ENCODE data around the gene KCNK5. TPM values are rescaled to one million over a fixed set of nuclear protein-coding genes. Genes with fewer than 3 reads are reported as not detected.
A peak's percentile ranks its signal among the peaks of the same experiment; 100 is the strongest.

KCNK5 gene
- polyA plus RNA-seq, 2 of the 4 experiments (the other 2 are of a cell fraction), result 1.5 to 2.3 TPM

DNA sequence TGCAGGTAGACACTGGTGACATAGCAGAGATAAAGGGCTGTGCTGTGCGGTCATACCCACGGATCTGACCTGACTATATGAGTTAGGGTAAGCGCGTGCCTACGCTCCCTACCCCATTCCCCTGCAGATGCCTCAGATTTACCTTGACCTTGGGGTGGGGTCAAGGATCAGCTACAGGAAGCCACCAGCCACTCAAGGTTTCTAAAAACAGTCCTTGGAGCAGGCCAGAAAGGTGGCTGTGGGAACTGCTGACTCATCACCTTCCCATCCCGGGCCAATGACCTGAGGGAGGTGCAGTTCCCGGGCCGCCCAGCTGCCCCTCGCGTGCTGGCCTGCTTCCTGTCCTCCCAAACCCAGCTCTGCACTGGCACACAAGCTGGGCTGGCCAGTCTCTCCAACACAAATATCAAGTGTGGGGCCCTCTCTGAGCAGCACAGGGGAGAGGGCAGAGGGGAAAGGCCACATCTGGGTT lies 23.0 kb downstream of the KCNK5 start:
- FAIRE-seq, result no peak
- POLR2A ChIA-PET, result no interaction called here

DNA sequence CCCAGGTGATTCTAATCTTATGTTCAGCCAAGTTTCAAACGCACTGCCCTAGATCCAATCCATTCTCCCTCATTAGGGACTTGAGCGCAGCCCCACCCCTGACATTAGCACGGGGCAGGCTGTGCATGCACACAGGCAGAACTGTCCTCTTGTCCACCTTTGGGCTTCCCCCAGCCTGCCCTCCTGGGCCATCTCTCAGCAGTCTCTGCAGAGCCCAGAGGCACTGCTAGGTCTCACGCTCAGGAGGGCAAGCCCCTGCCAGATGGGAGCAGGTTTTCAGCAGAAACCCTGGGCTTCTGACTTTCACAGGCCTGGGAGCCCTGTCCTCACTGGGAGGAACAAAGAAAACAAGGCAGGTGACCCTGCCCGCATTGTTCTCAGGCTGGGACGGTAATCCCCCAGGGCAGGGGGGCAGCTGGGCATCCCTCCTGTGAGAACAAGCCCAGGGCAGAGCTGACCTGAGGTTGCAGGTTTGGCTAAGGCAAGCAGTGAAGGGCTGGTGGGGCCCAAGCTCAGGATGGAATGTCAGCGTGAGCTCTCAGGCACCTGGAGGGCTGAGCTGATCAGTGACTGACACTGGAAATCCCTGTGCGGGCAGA lies 24.5 kb downstream of the KCNK5 start:
- Histone ChIP-seq H3K4me1 (peaks cover 64% of the 10 kb centered on the region), H3K27ac (peak overlapping the region; percentile 67 to 86), H3K4me2 (peak overlapping the region; percentile 69), H3K4me3 (no peak overlapping the region), H3K9me3 (no peaks in the 10 kb centered on the region)
- DNase-seq (ENCODE audit: low read depth in 1 of 2, low spot score in 1 of 2) (no peak), FAIRE-seq (no peak), ATAC-seq (peak in 1 of 2 experiments; percentile 32; a peak in 3 of 6 replicates)
- TF ChIP-seq, protein P1, sequence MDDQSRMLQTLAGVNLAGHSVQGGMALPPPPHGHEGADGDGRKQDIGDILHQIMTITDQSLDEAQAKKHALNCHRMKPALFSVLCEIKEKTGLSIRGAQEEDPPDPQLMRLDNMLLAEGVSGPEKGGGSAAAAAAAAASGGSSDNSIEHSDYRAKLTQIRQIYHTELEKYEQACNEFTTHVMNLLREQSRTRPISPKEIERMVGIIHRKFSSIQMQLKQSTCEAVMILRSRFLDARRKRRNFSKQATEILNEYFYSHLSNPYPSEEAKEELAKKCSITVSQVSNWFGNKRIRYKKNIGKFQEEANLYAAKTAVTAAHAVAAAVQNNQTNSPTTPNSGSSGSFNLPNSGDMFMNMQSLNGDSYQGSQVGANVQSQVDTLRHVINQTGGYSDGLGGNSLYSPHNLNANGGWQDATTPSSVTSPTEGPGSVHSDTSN (IDR thresholded peaks at IDR 0.05), result no peak
- TF ChIP-seq, protein P2, sequence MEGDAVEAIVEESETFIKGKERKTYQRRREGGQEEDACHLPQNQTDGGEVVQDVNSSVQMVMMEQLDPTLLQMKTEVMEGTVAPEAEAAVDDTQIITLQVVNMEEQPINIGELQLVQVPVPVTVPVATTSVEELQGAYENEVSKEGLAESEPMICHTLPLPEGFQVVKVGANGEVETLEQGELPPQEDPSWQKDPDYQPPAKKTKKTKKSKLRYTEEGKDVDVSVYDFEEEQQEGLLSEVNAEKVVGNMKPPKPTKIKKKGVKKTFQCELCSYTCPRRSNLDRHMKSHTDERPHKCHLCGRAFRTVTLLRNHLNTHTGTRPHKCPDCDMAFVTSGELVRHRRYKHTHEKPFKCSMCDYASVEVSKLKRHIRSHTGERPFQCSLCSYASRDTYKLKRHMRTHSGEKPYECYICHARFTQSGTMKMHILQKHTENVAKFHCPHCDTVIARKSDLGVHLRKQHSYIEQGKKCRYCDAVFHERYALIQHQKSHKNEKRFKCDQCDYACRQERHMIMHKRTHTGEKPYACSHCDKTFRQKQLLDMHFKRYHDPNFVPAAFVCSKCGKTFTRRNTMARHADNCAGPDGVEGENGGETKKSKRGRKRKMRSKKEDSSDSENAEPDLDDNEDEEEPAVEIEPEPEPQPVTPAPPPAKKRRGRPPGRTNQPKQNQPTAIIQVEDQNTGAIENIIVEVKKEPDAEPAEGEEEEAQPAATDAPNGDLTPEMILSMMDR (IDR thresholded peaks at IDR 0.05), result no peak
- TF ChIP-seq HOXB5 (CRISPR knock-in tag; IDR thresholded peaks at IDR 0.05), result no peak
- 81% methylated on average over 6 of the region's 8 CpGs for WGBS (ENCODE audit: missing lambda C conversion rate)
- CTCF ChIA-PET, result no interaction called here
- POLR2A ChIA-PET, result no interaction called here

More for the DNA sequence above, 23.0 kb downstream of the KCNK5 start:
- no peaks in the 10 kb centered on the region for H3K9me3 ChIP-seq
- 92% methylated on average over 5 of the region's 10 CpGs for WGBS (ENCODE audit: missing lambda C conversion rate)
- no peak overlapping the region for H3K4me3 ChIP-seq
- no peak overlapping the region for H3K4me2 ChIP-seq
- peak overlapping the region; percentile 8 to 86; a peak in 2 of 6 replicates for H3K27ac ChIP-seq
- TF ChIP-seq MAFK (IDR thresholded peaks at IDR 0.05; ENCODE audit: partially characterized antibody), result peak; percentile 97
- no peak for TF ChIP-seq CHD4 (IDR thresholded peaks at IDR 0.05; ENCODE audit: borderline replicate concordance)
- no peak for ATAC-seq
- peaks cover 76% of the 10 kb centered on the region for H3K4me1 ChIP-seq
- peak in 1 of 2 experiments; percentile 14 for DNase-seq (ENCODE audit: low read depth in 1 of 2, low spot score in 1 of 2)
- CTCF ChIA-PET, result interaction anchor here (1.4 to 1.7 kb wide), 2 partner anchors 97 to 103 kb away, joined by 3 read pairs; no protein-coding TSS in a partner anchor

DNA sequence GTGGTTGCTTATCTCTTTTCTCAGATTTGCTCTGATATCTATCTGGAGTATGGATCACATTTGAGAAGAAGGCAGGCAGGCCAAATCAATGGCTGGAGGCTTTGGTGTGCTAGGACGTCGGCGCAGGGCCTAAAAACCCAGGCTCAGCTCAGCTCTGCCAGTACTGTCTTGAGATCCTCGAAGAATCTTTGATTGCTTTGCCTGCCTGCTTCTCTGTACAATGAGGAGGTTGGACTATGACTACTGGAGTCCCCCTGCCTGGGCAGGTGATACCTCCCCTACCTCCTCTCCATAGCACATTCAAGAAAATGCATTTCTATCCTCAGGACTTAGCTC lies 25.1 kb downstream of the KCNK5 start:
- Histone ChIP-seq H3K4me2 (peak overlapping the region; percentile 69), H3K27ac (peak overlapping the region; percentile 67 to 86), H3K4me1 (peaks cover 58% of the 10 kb centered on the region), H3K9me3 (no peaks in the 10 kb centered on the region), H3K4me3 (no peak overlapping the region)
- 84% methylated on average over 4 of the region's 4 CpGs for WGBS (ENCODE audit: missing lambda C conversion rate)
- CTCF ChIA-PET, result interaction anchor here (0.9 to 1.3 kb wide), 2 partner anchors 36 to 37 kb away, joined by 3 read pairs; no protein-coding TSS in a partner anchor
- TF ChIP-seq HEYL (CRISPR knock-in tag; IDR thresholded peaks at IDR 0.05) (no peak), JUN (IDR thresholded peaks at IDR 0.05) (no peak), GATA3 (IDR thresholded peaks at IDR 0.05; ENCODE audit: borderline replicate concordance) (no peak), BHLHE40 (IDR thresholded peaks at IDR 0.05; ENCODE audit: low read depth, low read length) (no peak), PHF8 (IDR thresholded peaks at IDR 0.05; ENCODE audit: borderline replicate concordance, low read depth) (no peak), EP300 (IDR thresholded peaks at IDR 0.05) (no peak), TP53 (CRISPR knock-in tag; IDR thresholded peaks at IDR 0.05) (no peak), EHMT2 (IDR thresholded peaks at IDR 0.05; ENCODE audit: low read depth) (no peak), FOXS1 (CRISPR knock-in tag; IDR thresholded peaks at IDR 0.05) (no peak), RARB (CRISPR knock-in tag; IDR thresholded peaks at IDR 0.05) (no peak), SMC3 (IDR thresholded peaks at IDR 0.05) (no peak), HOXB13 (CRISPR knock-in tag; IDR thresholded peaks at IDR 0.05; ENCODE audit: low read depth) (no peak), HOXB5 (CRISPR knock-in tag; IDR thresholded peaks at IDR 0.05) (no peak)
- TF ChIP-seq, protein P3, sequence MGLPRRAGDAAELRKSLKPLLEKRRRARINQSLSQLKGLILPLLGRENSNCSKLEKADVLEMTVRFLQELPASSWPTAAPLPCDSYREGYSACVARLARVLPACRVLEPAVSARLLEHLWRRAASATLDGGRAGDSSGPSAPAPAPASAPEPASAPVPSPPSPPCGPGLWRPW (IDR thresholded peaks at IDR 0.05), result no peak
- ATAC-seq (peak in 1 of 2 experiments; percentile 49; a peak in 3 of 6 replicates), FAIRE-seq (no peak), DNase-seq (ENCODE audit: low read depth in 1 of 2, low spot score in 1 of 2) (no peak)
- POLR2A ChIA-PET, result no interaction called here
